Neural cell (in vitro differentiated cells): ENCODE data around the gene RBFOX2. TPM values are rescaled to one million over a fixed set of nuclear protein-coding genes. Genes with fewer than 3 reads are reported as not detected.

Experiments used
- H2AFZ ChIP-seq: fragments of 200-600, 300-800 bp; sonication (generic), shearing (Covaris generic); 2 replicates; pipeline ENCODE4 v1.6.0; 2014; ENCODE audit warnings: low read depth, mild to moderate bottlenecking, antibody characterized with exemption, low read length, moderate library complexity
- H3F3A ChIP-seq: fragments of 200-600 bp; shearing (Covaris generic); 2 replicates; pipeline ENCODE4 v1.6.1; 2016; ENCODE audit warnings: mild to moderate bottlenecking, moderate library complexity, mixed read lengths, antibody characterized with exemption, low read length; ENCODE audit not compliant: insufficient read depth, poor library complexity, severe bottlenecking
- H3K27ac ChIP-seq: fragments of 200-600, 300-800 bp; sonication (generic), shearing (Covaris generic); 2 replicates; pipeline ENCODE4 v1.5.1; 2014; ENCODE audit warnings: mild to moderate bottlenecking, low read length, moderate library complexity
- H3K27me3 ChIP-seq: fragments of 300-800, 200-600 bp; sonication (generic), shearing (Covaris generic); 2 replicates; pipeline ENCODE4 v1.6.0; 2014; ENCODE audit warnings: mild to moderate bottlenecking, low read depth, low read length, moderate library complexity; ENCODE audit not compliant: insufficient read depth
- H3K36me3 ChIP-seq: fragments of 300-800, 200-600 bp; sonication (generic), shearing (Covaris generic); 2 replicates; pipeline ENCODE4 v1.5.1; 2014; ENCODE audit warnings: mild to moderate bottlenecking, antibody characterized with exemption, low read length, moderate library complexity; ENCODE audit not compliant: insufficient read depth
- H3K4me2 ChIP-seq: fragments of 300-800, 200-600 bp; sonication (generic), shearing (Covaris generic); 2 replicates; pipeline ENCODE4 v1.6.0; 2014; ENCODE audit warnings: mild to moderate bottlenecking, low read length
- H3K4me3 ChIP-seq: fragments of 300-800, 200-600 bp; sonication (generic), shearing (Covaris generic); 2 replicates; pipeline ENCODE4 v1.5.1; 2014; ENCODE audit warnings: mild to moderate bottlenecking, low read length, moderate library complexity
- H3K79me2 ChIP-seq: fragments of 200-600 bp; shearing (Covaris generic); replicated peaks from 2 replicates; pipeline ENCODE4 v1.6.0; 2014; ENCODE audit warnings: mild to moderate bottlenecking, low read length, moderate library complexity; ENCODE audit not compliant: insufficient read depth
- H3K9ac ChIP-seq: fragments of 300-800, 200-600 bp; sonication (generic), shearing (Covaris generic); 2 replicates; pipeline ENCODE4 v1.6.1; 2016; ENCODE audit warnings: mild to moderate bottlenecking, low read length, mixed read lengths
- H3K9me2 ChIP-seq: fragments of 200-600 bp; shearing (Covaris generic); 2 replicates; pipeline ENCODE4 v1.6.1; 2016; ENCODE audit warnings: mild to moderate bottlenecking, low read length, mixed read lengths; ENCODE audit not compliant: insufficient read depth
- H3K9me3 ChIP-seq: fragments of 200-600, 300-800 bp; sonication (generic), shearing (Covaris generic); 2 replicates; pipeline ENCODE4 v1.6.1; 2016; ENCODE audit warnings: mild to moderate bottlenecking, mixed run types, low read length, moderate library complexity, mixed read lengths
- H4K20me1 ChIP-seq: fragments of 200-600 bp; shearing (Covaris generic); 2 replicates; pipeline ENCODE4 v1.6.1; 2016; ENCODE audit warnings: mild to moderate bottlenecking, mixed run types; ENCODE audit not compliant: insufficient read depth
- EP300 ChIP-seq: fragments of 450-650 bp; conservative IDR thresholded peaks from 2 replicates; pipeline ENCODE4 v1.6.1; 2014; ENCODE audit warnings: antibody characterized with exemption, mild to moderate bottlenecking, moderate library complexity; ENCODE audit not compliant: poor library complexity, severe bottlenecking
- EZH2 ChIP-seq: fragments of 200-600, 300-800 bp; shearing (Covaris generic), sonication (generic); IDR thresholded peaks from 2 replicates; pipeline ENCODE4 v1.6.1; 2014; ENCODE audit warnings: antibody characterized with exemption, low read length, borderline replicate concordance, mild to moderate bottlenecking; ENCODE audit not compliant: insufficient read depth, poor library complexity, severe bottlenecking
- MXI1 ChIP-seq: fragments of 450-650 bp; conservative IDR thresholded peaks from 2 replicates; pipeline ENCODE4 v1.6.1; 2014; ENCODE audit warnings: antibody characterized with exemption, mild to moderate bottlenecking; ENCODE audit not compliant: poor library complexity, severe bottlenecking
- POLR2AphosphoS5 ChIP-seq: IDR thresholded peaks from 2 replicates; pipeline ENCODE4 v1.6.1; 2012
- RAD21 ChIP-seq: fragments of 450-650 bp; conservative IDR thresholded peaks from 2 replicates; pipeline ENCODE4 v1.6.1; 2014; ENCODE audit warnings: antibody characterized with exemption, mild to moderate bottlenecking, moderate library complexity
- REST ChIP-seq: IDR thresholded peaks from 2 replicates; pipeline ENCODE4 v1.6.1; 2012; ENCODE audit warnings: borderline replicate concordance
- SMC3 ChIP-seq: fragments of 450-650 bp; conservative IDR thresholded peaks from 2 replicates; pipeline ENCODE4 v1.6.1; 2014; ENCODE audit warnings: antibody characterized with exemption, mild to moderate bottlenecking, moderate library complexity; ENCODE audit not compliant: poor library complexity
- TAF1 ChIP-seq: IDR thresholded peaks from 2 replicates; pipeline ENCODE4 v1.6.1; 2012; ENCODE audit warnings: low read depth
- polyA plus RNA-seq: library from polyadenylated mRNA; depleted of rRNA; stranded (reverse); fragments of >200 nt; gene quantifications from 2 replicates; pipeline ENCODE4 v1.2.3, GENCODE V29; 2014
- TF ChIP-seq, protein P1 (sequence below): fragments of 450-650 bp; IDR thresholded peaks from 2 replicates; pipeline ENCODE4 v1.5.1; 2014; ENCODE audit warnings: antibody characterized with exemption, mild to moderate bottlenecking, moderate library complexity; ENCODE audit not compliant: poor library complexity, severe bottlenecking

Gene RBFOX2
- polyA plus RNA-seq, 1 donor from 2014 or later: 529 TPM

- H4K20me1 ChIP-seq: no peaks in the 10 kb centered on the region
- H3K36me3 ChIP-seq: no peaks in the 10 kb centered on the region
- TF ChIP-seq MXI1 (no peak), TAF1 (no peak), REST (peak; percentile 43), RAD21 (peak; percentile 59), SMC3 (peak; percentile 69), EP300 (no peak), EZH2 (no peak), POLR2AphosphoS5 (peak; percentile 28)
- TF ChIP-seq, protein P1, sequence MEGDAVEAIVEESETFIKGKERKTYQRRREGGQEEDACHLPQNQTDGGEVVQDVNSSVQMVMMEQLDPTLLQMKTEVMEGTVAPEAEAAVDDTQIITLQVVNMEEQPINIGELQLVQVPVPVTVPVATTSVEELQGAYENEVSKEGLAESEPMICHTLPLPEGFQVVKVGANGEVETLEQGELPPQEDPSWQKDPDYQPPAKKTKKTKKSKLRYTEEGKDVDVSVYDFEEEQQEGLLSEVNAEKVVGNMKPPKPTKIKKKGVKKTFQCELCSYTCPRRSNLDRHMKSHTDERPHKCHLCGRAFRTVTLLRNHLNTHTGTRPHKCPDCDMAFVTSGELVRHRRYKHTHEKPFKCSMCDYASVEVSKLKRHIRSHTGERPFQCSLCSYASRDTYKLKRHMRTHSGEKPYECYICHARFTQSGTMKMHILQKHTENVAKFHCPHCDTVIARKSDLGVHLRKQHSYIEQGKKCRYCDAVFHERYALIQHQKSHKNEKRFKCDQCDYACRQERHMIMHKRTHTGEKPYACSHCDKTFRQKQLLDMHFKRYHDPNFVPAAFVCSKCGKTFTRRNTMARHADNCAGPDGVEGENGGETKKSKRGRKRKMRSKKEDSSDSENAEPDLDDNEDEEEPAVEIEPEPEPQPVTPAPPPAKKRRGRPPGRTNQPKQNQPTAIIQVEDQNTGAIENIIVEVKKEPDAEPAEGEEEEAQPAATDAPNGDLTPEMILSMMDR: peak; percentile 61
- peak overlapping the region; percentile 42 for H3K4me2 ChIP-seq
- H3K27me3 ChIP-seq: no peaks in the 10 kb centered on the region
- peak overlapping the region; percentile 85 for H3K9ac ChIP-seq
- H3K9me3 ChIP-seq: no peaks in the 10 kb centered on the region
- H3F3A ChIP-seq: peaks cover 5% of the 10 kb centered on the region
- H3K79me2 ChIP-seq: peaks cover 76% of the 10 kb centered on the region
- H3K27ac ChIP-seq: peak overlapping the region; percentile 94
- H2AFZ ChIP-seq: no peak overlapping the region
- no peaks in the 10 kb centered on the region for H3K9me2 ChIP-seq
- H3K4me3 ChIP-seq: peak overlapping the region; percentile 71
These were observed 189.6 kb downstream of the RBFOX2 start for GRCh38 chr22:35838855-35839576.

- H3K9me2 ChIP-seq: no peaks in the 10 kb centered on the region
- H2AFZ ChIP-seq: no peak overlapping the region
- no peak for TF ChIP-seq POLR2AphosphoS5
- TF ChIP-seq EZH2: no peak
- TF ChIP-seq REST: no peak
- TF ChIP-seq MXI1: no peak
- no peak for TF ChIP-seq TAF1
- TF ChIP-seq, protein P1: no peak
- TF ChIP-seq EP300: no peak
- no peaks in the 10 kb centered on the region for H3K36me3 ChIP-seq
- H3K79me2 ChIP-seq: peaks cover 88% of the 10 kb centered on the region
- H3K9me3 ChIP-seq: no peaks in the 10 kb centered on the region
- no peaks in the 10 kb centered on the region for H3K27me3 ChIP-seq
- peak overlapping the region; percentile 97 for H3K4me2 ChIP-seq
- H3F3A ChIP-seq: peaks cover 5% of the 10 kb centered on the region
- H3K27ac ChIP-seq: peak overlapping the region; percentile 88
- peak overlapping the region; percentile 71 for H3K4me3 ChIP-seq
- no peaks in the 10 kb centered on the region for H4K20me1 ChIP-seq
- peak overlapping the region; percentile 78 for H3K9ac ChIP-seq
These were observed 191.4 kb downstream of the RBFOX2 start for GRCh38 chr22:35837101-35837727.
